CD4-positive, CD25-positive, alpha-beta regulatory T cell (primary cell): ENCODE results near the gene GDAP2. TPM values are rescaled to one million over a fixed set of nuclear protein-coding genes. Genes with fewer than 3 reads are reported as not detected.

Source experiments
- ATAC-seq, 2 donors: fragments of 150-1000 bp; cut with Tn5 transposase; one replicate each; pipeline ENCODE4 v1.10.0; 2021; ENCODE audit warnings: low read depth in 2 of 2, moderate number of reproducible peaks in 2 of 2, moderate library complexity in 1 of 2
- DNase-seq, 3 donors: peaks; one replicate each; pipeline versions ENCODE4 v3.0.0 to v3.0.0-alpha.2; 2012 to 2022; ENCODE audit warnings: mixed read lengths in 1 of 3
- H3K27ac ChIP-seq: one replicate; pipeline ENCODE4 v1.7.0; 2013; ENCODE audit warnings: mild to moderate bottlenecking, low read length; ENCODE audit not compliant: insufficient read depth, poor library complexity, severe bottlenecking
- H3K27me3 ChIP-seq: one replicate; pipeline ENCODE4 v1.7.0; 2013; ENCODE audit warnings: low read length; ENCODE audit not compliant: control insufficient read depth, insufficient read depth
- H3K36me3 ChIP-seq: one replicate; pipeline ENCODE4 v1.7.0; 2013; ENCODE audit warnings: mild to moderate bottlenecking, low read length, moderate library complexity; ENCODE audit not compliant: control insufficient read depth, insufficient read depth
- H3K4me1 ChIP-seq: 2 replicates; pipeline ENCODE4 v1.7.0; 2013; ENCODE audit warnings: mild to moderate bottlenecking, low read length; ENCODE audit not compliant: insufficient read depth, control insufficient read depth, poor library complexity, severe bottlenecking
- H3K4me3 ChIP-seq: one replicate; pipeline ENCODE4 v1.7.0; 2013; ENCODE audit warnings: low read depth, mild to moderate bottlenecking, low read length, moderate library complexity
- H3K9me3 ChIP-seq, 2 experiments: 1 replicate in 1 of 2; 2 replicates in 1 of 2; pipeline ENCODE4 v1.7.0; 2013; ENCODE audit warnings: low read length in 2 of 2, mild to moderate bottlenecking in 1 of 2, moderate library complexity in 1 of 2; ENCODE audit not compliant: control insufficient read depth in 2 of 2
- H3K27ac Mint-ChIP-seq, 3 donors: one replicate each; pipeline ENCODE4 v1.8.0; 2020 to 2022; ENCODE audit warnings: mild to moderate bottlenecking in 3 of 3, mixed read lengths in 3 of 3, moderate library complexity in 2 of 3
- H3K27me3 Mint-ChIP-seq: one replicate; pipeline ENCODE4 v1.8.0; 2022; ENCODE audit warnings: mild to moderate bottlenecking, mixed read lengths
- H3K36me3 Mint-ChIP-seq: one replicate; pipeline ENCODE4 v1.8.0; 2020; ENCODE audit warnings: mixed read lengths
- H3K4me1 Mint-ChIP-seq, 4 donors: one replicate each; pipeline ENCODE4 v1.8.0; 2020 to 2022; ENCODE audit warnings: mixed read lengths in 4 of 4, mild to moderate bottlenecking in 1 of 4
- H3K4me3 Mint-ChIP-seq, 4 donors: one replicate each; pipeline ENCODE4 v1.8.0; 2020 to 2022; ENCODE audit warnings: mild to moderate bottlenecking in 4 of 4, mixed read lengths in 4 of 4, moderate library complexity in 3 of 4
- H3K9me3 Mint-ChIP-seq, 7 donors: one replicate each; pipeline ENCODE4 v1.8.0; 2020 to 2022; ENCODE audit warnings: mixed read lengths in 7 of 7, mild to moderate bottlenecking in 3 of 7, moderate library complexity in 2 of 7
- polyA plus RNA-seq, 4 donors: library from polyadenylated mRNA; unstranded; fragments of 300-500 nt; fragmentation: Illumina TruSeq; gene quantifications; one replicate each; pipeline ENCODE4 v1.2.3, GENCODE V29; 2021
- total RNA-seq: library from RNA; stranded (reverse); gene quantifications from one replicate; pipeline ENCODE4 v1.2.3, GENCODE V29; 2022

Gene GDAP2
- total and polyA plus RNA-seq, 5 donors from 2014 or later, result 9.5 to 27.9 (median 14.3) TPM

DNA sequence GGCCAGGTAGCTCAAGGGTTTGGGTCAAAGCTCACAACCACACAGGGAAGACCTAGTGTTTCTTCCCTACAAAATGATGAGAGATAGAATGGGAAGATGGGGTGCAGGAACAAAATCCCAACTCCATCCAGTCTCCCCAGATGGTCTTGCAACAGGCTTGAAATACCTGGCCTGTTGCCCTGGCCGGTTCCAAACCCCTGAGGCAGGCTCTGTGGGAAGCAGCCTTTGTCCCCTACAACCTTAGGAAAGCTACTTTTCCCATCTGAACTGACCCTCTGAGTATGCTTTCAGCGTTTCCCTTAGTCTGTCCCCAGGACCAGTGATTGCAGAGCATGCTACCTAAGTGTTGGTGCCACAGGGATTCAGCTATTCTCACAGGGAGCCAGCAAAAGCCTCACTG is 104.0 kb downstream of the GDAP2 start:
- Histone ChIP-seq H3K4me3 (no peak overlapping the region), H3K27ac (no peak overlapping the region), H3K36me3 (no peaks in the 10 kb centered on the region), H3K9me3 (peaks cover 3 to 9% of the 10 kb centered on the region in 2 experiments), H3K27me3 (peaks cover 11% of the 10 kb centered on the region), H3K4me1 (no peaks in the 10 kb centered on the region)
- peaks cover 0 to 15% (median 6%) of the 10 kb centered on the region in 7 donors for H3K9me3 Mint-ChIP-seq
- no peaks in the 10 kb centered on the region for H3K4me1 Mint-ChIP-seq
- no peak overlapping the region for H3K27ac Mint-ChIP-seq
- no peak for ATAC-seq
- peaks cover 32% of the 10 kb centered on the region for H3K27me3 Mint-ChIP-seq
- no peak overlapping the region for H3K4me3 Mint-ChIP-seq
- DNase-seq, result no peak
- H3K36me3 Mint-ChIP-seq, result no peaks in the 10 kb centered on the region

DNA sequence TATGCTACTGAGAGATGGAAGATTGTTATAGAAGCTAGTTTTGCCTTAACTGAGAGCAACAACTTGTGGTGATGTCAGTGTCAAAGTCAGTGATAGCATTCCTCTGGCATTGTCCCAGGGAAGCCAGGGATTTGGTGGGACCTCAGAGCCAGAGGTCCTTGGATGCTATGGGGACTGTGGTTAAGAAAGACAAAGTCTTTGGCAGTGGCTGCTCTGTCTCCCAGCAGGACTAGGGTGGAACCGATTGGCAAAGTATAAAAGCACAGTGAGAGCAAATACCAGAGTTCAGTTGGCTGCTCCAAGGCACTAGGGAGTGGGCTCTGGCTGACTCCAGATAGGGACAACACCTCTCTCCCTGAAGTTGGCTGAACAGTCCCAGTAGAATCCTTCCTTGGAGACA is 104.8 kb downstream of the GDAP2 start:
- Mint-ChIP-seq H3K27me3 (peaks cover 33% of the 10 kb centered on the region), H3K4me1 (no peaks in the 10 kb centered on the region), H3K27ac (no peak overlapping the region), H3K36me3 (no peaks in the 10 kb centered on the region), H3K9me3 (peaks cover 0 to 9% (median 2%) of the 10 kb centered on the region in 7 donors), H3K4me3 (no peak overlapping the region)
- Histone ChIP-seq H3K4me3 (no peak overlapping the region), H3K27me3 (peaks cover 11% of the 10 kb centered on the region), H3K9me3 (peaks cover 3 to 9% of the 10 kb centered on the region in 2 experiments), H3K4me1 (no peaks in the 10 kb centered on the region), H3K27ac (no peak overlapping the region), H3K36me3 (no peaks in the 10 kb centered on the region)
- DNase-seq (no peak), ATAC-seq (no peak)

- Histone ChIP-seq H3K27me3 (peaks cover 5% of the 10 kb centered on the region), H3K9me3 (peaks cover 3 to 9% of the 10 kb centered on the region in 2 experiments), H3K27ac (no peak overlapping the region), H3K36me3 (no peaks in the 10 kb centered on the region), H3K4me3 (no peak overlapping the region), H3K4me1 (no peaks in the 10 kb centered on the region)
- H3K27ac Mint-ChIP-seq, result no peak overlapping the region
- no peak overlapping the region for H3K4me3 Mint-ChIP-seq
- DNase-seq (peak in 1 of 3 donors; percentile 29), ATAC-seq (no peak)
- no peaks in the 10 kb centered on the region for H3K4me1 Mint-ChIP-seq
- peaks cover 0 to 5% (median 2%) of the 10 kb centered on the region in 7 donors for H3K9me3 Mint-ChIP-seq
- H3K27me3 Mint-ChIP-seq, result peaks cover 22% of the 10 kb centered on the region
- no peaks in the 10 kb centered on the region for H3K36me3 Mint-ChIP-seq
Observed at GRCh38 chr1:117821774-117822482, 107.5 kb downstream of the GDAP2 start.

DNA sequence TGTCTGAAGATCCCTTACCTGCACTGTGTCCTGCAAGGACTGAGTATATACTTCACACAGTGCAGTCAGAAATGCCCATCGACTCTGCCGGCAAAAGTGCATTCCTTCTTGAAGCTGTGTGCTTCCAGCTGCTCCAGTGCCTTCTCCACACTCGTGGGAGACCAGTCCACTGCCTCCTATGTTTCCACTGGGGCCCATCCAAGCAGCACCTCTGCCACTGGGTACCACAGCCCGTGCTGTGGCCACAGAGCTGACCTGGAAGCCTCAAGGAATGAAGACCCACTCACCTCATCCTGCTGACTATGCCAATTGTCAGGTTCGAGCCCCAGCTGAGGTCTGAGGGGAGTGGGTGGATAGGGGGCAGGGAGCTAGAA is 108.1 kb downstream of the GDAP2 start:
- Histone ChIP-seq H3K4me1 (no peaks in the 10 kb centered on the region), H3K27me3 (peaks cover 5% of the 10 kb centered on the region), H3K9me3 (peaks cover 3 to 9% of the 10 kb centered on the region in 2 experiments), H3K36me3 (no peaks in the 10 kb centered on the region), H3K4me3 (no peak overlapping the region), H3K27ac (no peak overlapping the region)
- H3K4me1 Mint-ChIP-seq, result no peaks in the 10 kb centered on the region
- H3K36me3 Mint-ChIP-seq, result no peaks in the 10 kb centered on the region
- no peak for ATAC-seq
- peaks cover 0 to 5% (median 2%) of the 10 kb centered on the region in 7 donors for H3K9me3 Mint-ChIP-seq
- no peak overlapping the region for H3K27ac Mint-ChIP-seq
- no peak overlapping the region for H3K4me3 Mint-ChIP-seq
- no peak for DNase-seq
- H3K27me3 Mint-ChIP-seq, result peaks cover 20% of the 10 kb centered on the region

GRCh38 chr1:117820694-117821381 is 108.6 kb downstream of the GDAP2 start:
- Histone ChIP-seq H3K27me3 (peaks cover 5% of the 10 kb centered on the region), H3K4me3 (no peak overlapping the region), H3K4me1 (no peaks in the 10 kb centered on the region), H3K27ac (no peak overlapping the region), H3K36me3 (no peaks in the 10 kb centered on the region), H3K9me3 (peaks cover 3 to 9% of the 10 kb centered on the region in 2 experiments)
- H3K4me1 Mint-ChIP-seq, result no peaks in the 10 kb centered on the region
- peaks cover 15% of the 10 kb centered on the region for H3K27me3 Mint-ChIP-seq
- DNase-seq (no peak), ATAC-seq (no peak)
- no peak overlapping the region for H3K4me3 Mint-ChIP-seq
- H3K9me3 Mint-ChIP-seq, result peaks cover 0 to 5% (median 2%) of the 10 kb centered on the region in 7 donors
- no peaks in the 10 kb centered on the region for H3K36me3 Mint-ChIP-seq
- no peak overlapping the region for H3K27ac Mint-ChIP-seq

DNA sequence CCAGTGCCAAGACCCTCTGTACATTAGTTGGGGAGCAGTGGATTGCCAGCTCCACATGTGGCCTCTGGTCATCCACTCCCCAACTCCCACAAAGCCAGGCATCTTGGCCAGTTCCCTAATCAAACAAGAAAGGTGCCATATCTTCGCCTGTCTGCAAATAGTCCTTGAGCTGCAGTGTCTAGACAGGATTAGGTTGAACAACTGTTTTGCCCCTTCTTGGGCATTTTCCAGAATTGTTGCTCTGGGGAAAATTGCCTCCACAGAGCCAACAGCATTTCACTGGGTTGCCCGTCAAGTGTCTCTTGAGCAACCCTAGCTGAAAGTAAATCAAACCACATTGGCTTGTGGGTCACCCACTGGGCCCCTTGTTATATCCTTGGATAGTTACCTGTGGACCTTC is 109.3 kb downstream of the GDAP2 start:
- H3K4me3 ChIP-seq, result no peak overlapping the region
- H3K27ac Mint-ChIP-seq, result no peak overlapping the region
- no peak for ATAC-seq
- DNase-seq, result no peak
- no peaks in the 10 kb centered on the region for H3K4me1 ChIP-seq
- peaks cover 0 to 5% (median 2%) of the 10 kb centered on the region in 7 donors for H3K9me3 Mint-ChIP-seq
- H3K36me3 ChIP-seq, result no peaks in the 10 kb centered on the region
- no peak overlapping the region for H3K4me3 Mint-ChIP-seq
- no peaks in the 10 kb centered on the region for H3K4me1 Mint-ChIP-seq
- H3K9me3 ChIP-seq, result peaks cover 3 to 9% of the 10 kb centered on the region in 2 experiments
- no peaks in the 10 kb centered on the region for H3K36me3 Mint-ChIP-seq
- H3K27ac ChIP-seq, result no peak overlapping the region
- peaks cover 5% of the 10 kb centered on the region for H3K27me3 ChIP-seq
- H3K27me3 Mint-ChIP-seq, result peaks cover 12% of the 10 kb centered on the region

- Mint-ChIP-seq H3K9me3 (peaks cover 0 to 5% (median 2%) of the 10 kb centered on the region in 7 donors), H3K27me3 (peaks cover 9% of the 10 kb centered on the region), H3K27ac (no peak overlapping the region), H3K4me1 (no peaks in the 10 kb centered on the region), H3K4me3 (no peak overlapping the region), H3K36me3 (no peaks in the 10 kb centered on the region)
- Histone ChIP-seq H3K4me3 (no peak overlapping the region), H3K4me1 (no peaks in the 10 kb centered on the region), H3K27ac (no peak overlapping the region), H3K27me3 (peaks cover 3% of the 10 kb centered on the region), H3K9me3 (peaks cover 3 to 9% of the 10 kb centered on the region in 2 experiments), H3K36me3 (no peaks in the 10 kb centered on the region)
- DNase-seq (no peak), ATAC-seq (no peak)
Observed at GRCh38 chr1:117819301-117819700, 110.1 kb downstream of the GDAP2 start.
